ENCODE measurements around the gene TBX4. TPM values are rescaled to one million over a fixed set of nuclear protein-coding genes. Genes with fewer than 3 reads are reported as not detected.

TBX4 gene
- polyA plus RNA-seq, 4 donors: 0.37 to 0.89 (median 0.60) TPM; not detected in 1

DNA sequence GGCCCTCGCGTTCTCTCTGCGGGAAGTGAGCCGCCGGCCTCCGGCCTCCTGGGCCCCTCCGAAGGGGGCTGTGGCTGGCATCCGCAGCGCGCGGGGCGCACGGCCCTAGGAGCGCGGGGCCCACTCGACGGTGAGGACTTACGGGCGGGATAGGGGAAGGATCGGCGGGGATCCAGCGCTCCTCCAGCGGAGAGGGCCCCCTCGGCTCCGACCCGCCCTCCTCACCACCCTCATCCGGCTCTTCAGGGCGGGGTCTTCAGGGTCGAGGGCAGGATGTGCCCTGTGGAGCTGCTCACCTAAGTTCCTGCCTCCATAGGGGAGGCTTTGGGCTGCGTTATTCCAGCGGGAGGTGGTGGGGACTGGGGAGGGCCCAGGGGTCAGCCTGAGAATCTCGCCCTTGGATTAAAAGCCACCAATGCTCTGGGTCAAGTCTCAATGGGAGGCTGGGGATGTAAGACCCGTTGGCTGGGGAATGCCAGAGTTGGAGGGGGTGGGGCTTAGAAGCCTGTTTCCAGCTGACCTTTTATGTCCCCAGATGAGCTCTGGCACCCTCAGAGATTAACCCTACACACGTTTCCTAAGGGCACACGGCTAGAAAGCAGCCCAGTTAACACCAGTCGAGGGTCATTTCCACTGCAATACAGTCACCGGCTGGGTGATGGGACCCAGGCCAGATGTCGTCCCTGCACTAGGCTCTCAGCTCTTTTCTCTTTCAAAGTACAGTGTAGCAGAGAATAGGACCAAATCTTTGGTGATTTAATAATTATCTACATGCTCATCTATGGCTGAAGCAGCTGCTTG is 39.2 kb upstream of the TBX4 start:
- no peak for DNase-seq (ENCODE audit: low read depth in 4 of 4, low spot score in 3 of 4)

- no peak for DNase-seq (ENCODE audit: low read depth in 4 of 4, low spot score in 3 of 4)
Observed at GRCh38 chr17:61413661-61414126, 38.5 kb upstream of the TBX4 start.

DNA sequence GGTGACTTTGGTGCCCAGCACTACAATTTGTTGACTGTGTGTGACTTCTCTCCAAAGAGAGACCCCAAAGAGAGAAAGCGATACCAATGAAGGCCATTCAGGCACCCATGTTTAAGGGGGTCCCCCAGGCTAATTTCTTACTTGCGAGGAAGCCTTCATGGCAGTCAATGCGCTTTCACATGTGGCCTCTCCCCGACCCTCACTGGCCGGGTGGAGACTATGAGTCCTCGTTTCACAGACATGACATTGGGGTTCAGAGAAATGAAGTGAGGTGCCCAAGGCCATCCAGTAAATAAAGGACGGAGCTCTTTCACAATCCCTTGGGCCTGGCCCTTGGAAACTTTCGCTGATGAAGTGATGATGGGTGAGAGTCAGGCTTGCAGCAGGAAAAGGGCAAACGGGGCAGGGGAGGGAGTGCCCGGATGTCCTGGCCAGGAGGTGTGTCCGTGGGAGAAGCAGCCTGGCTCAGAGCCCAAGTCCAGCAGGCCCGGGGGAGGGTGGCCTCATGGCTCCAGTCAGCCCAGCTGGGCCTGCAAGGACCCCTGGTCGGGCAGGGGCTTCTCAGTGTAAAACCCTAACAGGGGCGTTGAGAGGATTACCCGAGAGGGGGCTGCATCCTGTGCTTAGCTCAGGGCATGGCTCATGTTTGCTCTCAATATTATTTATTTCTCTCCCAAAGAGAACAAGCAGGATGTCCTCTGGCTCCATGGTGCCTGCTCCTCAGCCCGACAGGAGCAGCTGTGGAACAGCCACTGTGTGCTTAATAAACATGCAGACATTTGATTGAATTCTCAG is 37.9 kb upstream of the TBX4 start:
- no peak for DNase-seq (ENCODE audit: low read depth in 4 of 4, low spot score in 3 of 4)

DNA sequence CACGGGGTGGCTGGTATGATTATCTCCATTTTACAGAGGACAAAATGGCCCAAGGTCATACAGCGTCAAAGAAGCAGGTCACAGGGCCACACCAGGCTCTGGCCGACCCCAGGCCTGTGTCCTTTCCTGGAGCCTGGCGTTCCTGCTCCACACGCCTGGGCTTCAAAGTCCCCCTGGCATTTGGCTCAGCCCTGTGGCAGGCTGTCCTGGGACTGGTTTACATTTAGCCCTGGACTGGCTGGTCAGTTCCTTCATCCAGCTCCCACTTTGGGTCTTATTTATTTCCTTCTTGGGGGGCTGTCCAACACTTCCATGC is 37.3 kb upstream of the TBX4 start:
- DNase-seq (ENCODE audit: low read depth in 4 of 4, low spot score in 3 of 4): no peak

DNA sequence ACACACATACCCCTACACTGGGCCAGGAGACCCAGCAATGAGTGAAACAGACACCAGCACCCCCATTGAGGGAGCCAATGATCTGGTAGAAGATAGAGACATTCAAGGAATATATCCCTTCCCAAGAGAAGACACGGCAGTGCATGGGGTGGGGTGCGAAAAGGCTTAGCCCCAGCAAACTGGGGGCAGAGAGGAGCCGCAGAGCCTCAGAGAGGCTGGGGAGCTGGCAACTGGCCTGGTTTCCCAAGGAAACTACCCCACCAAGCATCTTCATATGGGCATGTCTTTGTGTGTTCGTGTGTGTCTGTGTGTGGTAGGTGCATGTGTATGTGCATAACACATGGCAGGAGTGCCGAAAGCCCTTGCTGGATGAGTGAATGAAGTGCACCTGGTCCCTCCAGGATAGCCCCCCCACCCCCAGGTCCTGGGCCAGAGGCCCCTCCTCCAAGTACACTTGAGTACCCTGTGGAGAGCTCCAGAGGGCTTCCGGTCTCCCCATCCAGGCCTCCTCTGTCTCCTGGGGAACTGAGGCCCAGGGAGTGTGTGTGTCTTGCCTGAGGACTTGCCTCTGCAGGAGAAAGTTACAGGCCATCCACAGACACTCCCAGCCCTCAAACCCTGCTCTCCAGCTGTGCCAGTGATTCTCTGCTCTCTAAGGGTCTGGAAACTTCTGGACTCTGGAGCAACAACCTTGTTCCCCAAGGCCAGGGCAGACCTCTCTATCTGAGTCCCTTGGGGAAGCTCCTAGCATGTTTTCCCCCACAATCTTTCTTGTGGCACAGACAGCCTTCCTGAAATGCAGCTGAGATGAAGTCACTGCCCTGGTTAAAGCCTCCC is 36.6 kb upstream of the TBX4 start:
- no peak for DNase-seq (ENCODE audit: low read depth in 4 of 4, low spot score in 3 of 4)

- no peak for DNase-seq (ENCODE audit: low read depth in 4 of 4, low spot score in 3 of 4)
Observed at GRCh38 chr17:61416211-61416539, 36.0 kb upstream of the TBX4 start.

GRCh38 chr17:61416540-61417363 is 35.5 kb upstream of the TBX4 start:
- peak in 1 of 4 donors; percentile 79 for DNase-seq (ENCODE audit: low read depth in 4 of 4, low spot score in 3 of 4)

DNA sequence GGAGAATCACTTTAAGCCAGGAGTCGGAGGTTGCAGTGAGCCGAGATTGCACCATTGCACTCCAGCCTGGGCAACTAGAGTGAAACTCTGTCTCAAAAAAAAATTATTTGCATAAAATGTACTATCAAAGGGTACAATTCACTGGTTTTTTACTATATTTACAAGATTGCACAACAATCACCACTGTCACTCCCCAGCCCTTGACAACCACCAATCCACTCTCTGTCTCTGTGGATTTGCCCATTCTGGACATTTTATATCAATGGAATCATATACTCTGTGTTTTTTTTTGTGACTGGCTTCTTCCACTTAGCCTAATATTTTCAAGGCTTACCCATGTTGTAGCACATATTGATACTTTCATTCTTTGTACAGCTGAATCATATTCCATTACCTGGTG is 33.8 kb upstream of the TBX4 start:
- DNase-seq (ENCODE audit: low read depth in 4 of 4, low spot score in 3 of 4): no peak

GRCh38 chr17:61419496-61420046 is 32.7 kb upstream of the TBX4 start:
- no peak for DNase-seq (ENCODE audit: low read depth in 4 of 4, low spot score in 3 of 4)

- no peak for DNase-seq (ENCODE audit: low read depth in 4 of 4, low spot score in 3 of 4)
Observed at GRCh38 chr17:61420052-61420451, 32.2 kb upstream of the TBX4 start.

GRCh38 chr17:61420745-61421398 is 31.4 kb upstream of the TBX4 start:
- no peak for DNase-seq (ENCODE audit: low read depth in 4 of 4, low spot score in 3 of 4)

DNA sequence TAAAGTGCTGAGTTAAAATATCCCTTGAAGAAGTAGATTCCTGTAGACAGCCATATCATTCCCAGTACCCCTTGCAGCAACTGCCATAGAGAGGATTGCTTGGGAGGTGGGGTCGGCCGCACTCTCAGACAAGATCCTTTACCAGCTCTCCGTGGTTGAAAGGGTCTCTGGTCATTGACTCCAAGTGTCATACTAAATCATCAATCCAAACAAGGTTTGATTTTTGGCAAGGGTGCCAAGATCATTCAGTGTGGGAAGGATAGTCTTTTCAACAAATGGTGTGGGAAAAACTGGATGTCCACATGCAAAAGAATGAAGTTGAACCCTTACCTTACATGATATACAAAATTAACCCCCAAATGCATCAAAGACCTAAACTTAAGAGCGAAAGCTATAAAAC is 30.8 kb upstream of the TBX4 start:
- no peak for DNase-seq (ENCODE audit: low read depth in 4 of 4, low spot score in 3 of 4)

DNA sequence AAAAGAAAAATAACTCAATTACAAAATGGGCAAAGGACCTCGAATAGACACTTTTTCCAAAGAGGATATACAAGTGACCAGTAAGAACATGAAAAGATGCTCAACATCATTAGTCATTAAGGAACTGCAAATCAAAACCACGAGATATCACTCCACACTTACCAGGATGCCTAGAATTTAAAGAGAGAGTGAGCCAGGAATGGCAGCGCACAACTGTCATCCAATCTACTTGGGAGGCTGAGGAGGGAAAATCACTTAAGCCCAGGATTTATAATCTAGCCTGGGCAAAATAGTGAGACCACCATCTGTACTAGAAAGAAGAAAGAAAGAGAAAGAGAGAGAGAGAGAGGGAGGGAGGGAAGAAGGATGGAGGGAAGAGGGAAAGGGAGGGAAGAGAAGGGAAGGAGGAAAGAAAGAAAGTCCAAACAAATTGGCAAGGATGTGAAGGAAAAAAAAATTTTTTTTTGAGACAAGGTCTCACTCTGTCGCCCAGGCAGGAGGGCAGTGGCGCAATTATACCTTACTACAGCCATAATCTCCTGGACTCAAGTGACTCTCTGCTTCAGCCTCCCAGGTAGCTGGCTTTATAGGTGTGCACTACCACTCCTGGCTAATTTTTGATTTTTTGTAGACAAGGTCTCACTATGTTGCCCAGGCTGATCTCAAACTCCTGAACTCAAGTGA is 30.0 kb upstream of the TBX4 start:
- no peak for DNase-seq (ENCODE audit: low read depth in 4 of 4, low spot score in 3 of 4)

GRCh38 chr17:61422869-61423268 is 29.4 kb upstream of the TBX4 start:
- no peak for DNase-seq (ENCODE audit: low read depth in 4 of 4, low spot score in 3 of 4)

- DNase-seq (ENCODE audit: low read depth in 4 of 4, low spot score in 3 of 4): no peak
Observed at GRCh38 chr17:61423967-61424649, 28.1 kb upstream of the TBX4 start.

- DNase-seq (ENCODE audit: low read depth in 4 of 4, low spot score in 3 of 4): no peak
Observed at GRCh38 chr17:61425682-61426481, 26.3 kb upstream of the TBX4 start.

GRCh38 chr17:61426482-61427304 is 25.5 kb upstream of the TBX4 start:
- DNase-seq (ENCODE audit: low read depth in 4 of 4, low spot score in 3 of 4): no peak

Measured in left renal pelvis (tissue), 4 donors.